DND-41 (cell line): ENCODE results near the gene IQGAP1.

Source experiments
- ATAC-seq: fragments of 200-7000 bp; cut with Tn5 transposase; 3 replicates; pipeline ENCODE4 v1.9.1; 2021; ENCODE audit warnings: low read depth; ENCODE audit not compliant: insufficient read depth
- DNase-seq: peaks from one replicate; pipeline ENCODE4 v3.0.0-alpha.2; 2020
- H2AFZ ChIP-seq: 2 replicates; pipeline ENCODE4 v1.6.0; 2012; ENCODE audit warnings: low read depth, low read length
- H3K27ac ChIP-seq: 2 replicates; pipeline ENCODE4 v1.5.1; 2012; ENCODE audit warnings: low read length, inconsistent platforms
- H3K27me3 ChIP-seq: fragments of 200-600 bp; sonication (generic); 2 replicates; pipeline ENCODE4 v1.6.0; 2012; ENCODE audit warnings: low read length, mild to moderate bottlenecking, inconsistent platforms; ENCODE audit not compliant: insufficient read depth, poor library complexity
- H3K36me3 ChIP-seq: 2 replicates; pipeline ENCODE4 v1.5.1; 2012; ENCODE audit warnings: low read length, inconsistent platforms; ENCODE audit not compliant: insufficient read depth
- H3K4me1 ChIP-seq: 2 replicates; pipeline ENCODE4 v1.5.1; 2012; ENCODE audit warnings: mild to moderate bottlenecking, low read length; ENCODE audit not compliant: insufficient read depth
- H3K4me2 ChIP-seq: 2 replicates; pipeline ENCODE4 v1.6.0; 2012; ENCODE audit warnings: mild to moderate bottlenecking, moderate library complexity, low read length, inconsistent platforms; ENCODE audit not compliant: insufficient read depth
- H3K4me3 ChIP-seq, 2 experiments: fragments of 200-600 bp in 1 of 2; shearing (Covaris generic) in 1 of 2; 2 replicates each; pipeline ENCODE4 v1.5.1; 2012 to 2016; ENCODE audit warnings: inconsistent platforms in 2 of 2, low read length in 2 of 2, mild to moderate bottlenecking in 2 of 2, low read depth in 1 of 2, moderate library complexity in 1 of 2
- H3K79me2 ChIP-seq: 2 replicates; pipeline ENCODE4 v1.6.0; 2012; ENCODE audit warnings: low read length, inconsistent platforms; ENCODE audit not compliant: insufficient read depth
- H3K9ac ChIP-seq: 2 replicates; pipeline ENCODE4 v1.6.0; 2012; ENCODE audit warnings: low read depth, mild to moderate bottlenecking, inconsistent platforms, low read length, moderate library complexity
- H3K9me3 ChIP-seq: 2 replicates; pipeline ENCODE4 v1.5.1; 2012; ENCODE audit warnings: low read length, moderate library complexity, mild to moderate bottlenecking, inconsistent platforms; ENCODE audit not compliant: insufficient read depth, severe bottlenecking
- H4K20me1 ChIP-seq: 2 replicates; pipeline ENCODE4 v1.6.0; 2012; ENCODE audit warnings: low read length; ENCODE audit not compliant: insufficient read depth
- EZH2 ChIP-seq: IDR thresholded peaks from 3 replicates; pipeline ENCODE4 v1.6.1; 2012; ENCODE audit warnings: borderline replicate concordance, low read depth, mild to moderate bottlenecking, moderate library complexity, low read length, inconsistent platforms; ENCODE audit not compliant: severe bottlenecking
- TF ChIP-seq, protein P1 (sequence below): IDR thresholded peaks from 2 replicates; pipeline ENCODE4 v1.5.1; 2012; ENCODE audit warnings: borderline replicate concordance, low read length, moderate library complexity, mild to moderate bottlenecking; ENCODE audit not compliant: poor library complexity, severe bottlenecking; ENCODE audit errors: extremely low read depth

The IQGAP1 gene

DNA sequence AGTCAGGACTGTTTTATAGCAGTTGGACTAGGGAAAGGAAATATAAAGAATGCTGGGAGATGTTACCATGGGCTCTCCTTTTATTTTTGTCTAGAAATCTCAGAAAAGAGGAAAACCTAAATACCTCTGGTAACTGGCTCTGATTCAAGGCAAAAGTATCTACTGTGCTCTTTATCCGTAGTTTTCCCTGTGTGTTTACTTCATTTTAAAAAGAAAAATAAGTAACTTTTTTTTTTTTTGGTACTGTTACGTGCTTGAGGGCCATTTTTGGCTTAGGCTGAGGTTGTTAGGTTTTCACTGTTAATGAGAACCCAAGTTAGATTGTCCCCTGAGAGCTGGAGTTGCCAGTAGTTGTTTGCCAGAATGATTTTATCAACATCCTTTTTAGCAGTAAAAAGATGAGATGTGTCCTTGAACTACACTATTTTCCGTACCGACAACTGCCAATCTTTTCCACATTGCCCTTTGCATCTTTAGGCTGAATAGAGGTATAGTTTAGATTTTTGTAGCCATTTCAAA, 35.8 kb downstream of the IQGAP1 start:
- Histone ChIP-seq H3K27ac (no peak overlapping the region), H3K4me2 (no peak overlapping the region), H3K27me3 (no peaks in the 10 kb centered on the region), H3K4me3 (no peak overlapping the region), H3K9me3 (no peaks in the 10 kb centered on the region), H3K79me2 (peaks cover 67% of the 10 kb centered on the region), H2AFZ (no peak overlapping the region), H4K20me1 (peaks cover 33% of the 10 kb centered on the region; the same call in 1 of the 2 replicates), H3K36me3 (peaks cover 21% of the 10 kb centered on the region), H3K9ac (no peak overlapping the region), H3K4me1 (no peaks in the 10 kb centered on the region)
- DNase-seq (no peak), ATAC-seq (no peak)
- TF ChIP-seq EZH2 = no peak
- TF ChIP-seq, protein P1, sequence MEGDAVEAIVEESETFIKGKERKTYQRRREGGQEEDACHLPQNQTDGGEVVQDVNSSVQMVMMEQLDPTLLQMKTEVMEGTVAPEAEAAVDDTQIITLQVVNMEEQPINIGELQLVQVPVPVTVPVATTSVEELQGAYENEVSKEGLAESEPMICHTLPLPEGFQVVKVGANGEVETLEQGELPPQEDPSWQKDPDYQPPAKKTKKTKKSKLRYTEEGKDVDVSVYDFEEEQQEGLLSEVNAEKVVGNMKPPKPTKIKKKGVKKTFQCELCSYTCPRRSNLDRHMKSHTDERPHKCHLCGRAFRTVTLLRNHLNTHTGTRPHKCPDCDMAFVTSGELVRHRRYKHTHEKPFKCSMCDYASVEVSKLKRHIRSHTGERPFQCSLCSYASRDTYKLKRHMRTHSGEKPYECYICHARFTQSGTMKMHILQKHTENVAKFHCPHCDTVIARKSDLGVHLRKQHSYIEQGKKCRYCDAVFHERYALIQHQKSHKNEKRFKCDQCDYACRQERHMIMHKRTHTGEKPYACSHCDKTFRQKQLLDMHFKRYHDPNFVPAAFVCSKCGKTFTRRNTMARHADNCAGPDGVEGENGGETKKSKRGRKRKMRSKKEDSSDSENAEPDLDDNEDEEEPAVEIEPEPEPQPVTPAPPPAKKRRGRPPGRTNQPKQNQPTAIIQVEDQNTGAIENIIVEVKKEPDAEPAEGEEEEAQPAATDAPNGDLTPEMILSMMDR = no peak

DNA sequence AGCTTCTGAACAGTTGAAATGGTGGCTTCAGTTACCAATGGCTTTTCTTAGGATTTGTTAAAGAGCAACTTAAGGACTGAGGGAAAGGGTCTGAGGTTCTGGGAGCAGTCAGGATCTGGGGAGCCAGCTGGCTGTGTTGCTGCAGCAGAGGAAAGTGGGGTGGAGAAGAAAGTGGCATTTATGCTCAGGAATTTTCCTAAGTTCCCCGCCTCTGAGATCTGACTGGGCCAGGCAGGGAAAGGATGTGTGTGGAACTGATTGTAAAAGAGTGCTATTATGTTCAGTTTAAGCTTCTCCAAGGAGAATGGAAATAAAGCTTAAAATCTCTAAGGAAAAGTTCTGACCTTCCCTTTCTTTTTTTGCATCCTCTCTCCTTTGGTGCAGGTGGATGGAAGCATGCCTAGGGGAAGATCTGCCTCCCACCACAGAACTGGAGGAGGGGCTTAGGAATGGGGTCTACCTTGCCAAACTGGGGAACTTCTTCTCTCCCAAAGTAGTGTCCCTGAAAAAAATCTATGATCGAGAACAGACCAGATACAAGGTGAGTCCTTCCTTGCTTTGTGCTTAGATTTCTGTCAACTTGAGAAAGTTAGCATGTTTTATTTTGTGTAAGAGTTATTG, 37.8 kb downstream of the IQGAP1 start:
- peaks cover 52% of the 10 kb centered on the region for H3K79me2 ChIP-seq
- peaks cover 18% of the 10 kb centered on the region; the same call in 1 of the 2 replicates for H4K20me1 ChIP-seq
- H3K4me1 ChIP-seq = no peaks in the 10 kb centered on the region
- no peaks in the 10 kb centered on the region for H3K27me3 ChIP-seq
- H3K9ac ChIP-seq = no peak overlapping the region
- H3K36me3 ChIP-seq = peaks cover 35% of the 10 kb centered on the region
- no peak overlapping the region for H3K4me3 ChIP-seq
- ATAC-seq = no peak
- H2AFZ ChIP-seq = no peak overlapping the region
- no peak for DNase-seq
- no peak overlapping the region for H3K27ac ChIP-seq
- H3K9me3 ChIP-seq = no peaks in the 10 kb centered on the region
- TF ChIP-seq EZH2 = no peak
- TF ChIP-seq, protein P1 = no peak
- no peak overlapping the region for H3K4me2 ChIP-seq

DNA sequence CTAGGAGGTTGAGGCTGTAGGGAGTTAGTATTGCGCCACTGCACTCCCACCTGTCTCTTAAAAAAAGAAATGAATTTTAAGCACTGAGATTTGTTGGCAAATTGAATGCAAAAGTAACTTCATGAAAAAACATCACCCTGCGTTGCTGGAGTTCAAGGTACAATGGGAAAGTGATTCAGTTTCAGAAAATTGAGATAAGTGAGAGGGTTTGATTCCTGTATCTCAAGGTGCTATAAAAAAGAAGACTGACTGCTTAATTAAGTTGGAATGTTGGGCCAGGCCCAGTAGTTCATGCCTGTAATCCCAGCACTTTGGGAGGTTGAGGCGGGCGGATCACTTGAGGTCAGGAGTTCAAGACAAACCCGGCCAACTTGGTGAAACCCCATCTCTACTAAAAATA, 39.1 kb downstream of the IQGAP1 start:
- H3K4me3 ChIP-seq = no peak overlapping the region
- H3K79me2 ChIP-seq = peaks cover 40% of the 10 kb centered on the region
- H3K9me3 ChIP-seq = no peaks in the 10 kb centered on the region
- no peaks in the 10 kb centered on the region for H3K27me3 ChIP-seq
- H3K4me2 ChIP-seq = no peak overlapping the region
- H3K36me3 ChIP-seq = peaks cover 47% of the 10 kb centered on the region
- TF ChIP-seq, protein P1 = no peak
- TF ChIP-seq EZH2 = no peak
- H3K27ac ChIP-seq = no peak overlapping the region
- H3K4me1 ChIP-seq = no peaks in the 10 kb centered on the region
- peaks cover 11% of the 10 kb centered on the region; the same call in 1 of the 2 replicates for H4K20me1 ChIP-seq
- ATAC-seq = no peak
- no peak overlapping the region for H2AFZ ChIP-seq
- H3K9ac ChIP-seq = no peak overlapping the region
- DNase-seq = no peak
